Tibial nerve (tissue), 4 donors: ENCODE measurements around the gene KRTAP10-1. TPM values are rescaled to one million over a fixed set of nuclear protein-coding genes. Genes with fewer than 3 reads are reported as not detected.

ENCODE experiments used
- DNase-seq, 2 donors: peaks; one replicate each; pipeline ENCODE4 v3.0.0-alpha.2; 2019; ENCODE audit warnings: low spot score in 2 of 2
- H3K27ac ChIP-seq, 4 donors: fragments of 200-600 bp; sonication (generic) in 3 of 4; one replicate each; pipeline ENCODE4 v1.5.1; 2017 to 2019; ENCODE audit warnings: mild to moderate bottlenecking in 1 of 4
- H3K27me3 ChIP-seq, 2 donors: fragments of 200-600 bp; sonication (generic) in 1 of 2; one replicate each; pipeline versions ENCODE4 v1.5.1 to v1.6.0; 2017 to 2019
- H3K36me3 ChIP-seq, 3 donors: fragments of 200-600 bp; sonication (generic); one replicate each; pipeline ENCODE4 v1.5.1; 2018 to 2019
- H3K4me1 ChIP-seq, 4 donors: fragments of 200-600 bp; sonication (generic) in 3 of 4; one replicate each; pipeline ENCODE4 v1.5.1; 2017 to 2019
- H3K4me3 ChIP-seq, 4 donors: fragments of 200-600 bp; sonication (generic) in 3 of 4; one replicate each; pipeline ENCODE4 v1.5.1; 2017 to 2019; ENCODE audit warnings: mild to moderate bottlenecking in 1 of 4, moderate library complexity in 1 of 4
- H3K9me3 ChIP-seq, 4 donors: fragments of 200-600 bp; sonication (generic) in 3 of 4; one replicate each; pipeline ENCODE4 v1.5.1; 2017 to 2019
- CTCF ChIP-seq, 5 experiments: fragments of 200-600 bp in 3 of 5; fragments of 450-650 bp in 2 of 5; sonication (generic) in 3 of 5; IDR thresholded peaks; one replicate each; pipeline ENCODE4 v1.5.1; 2016 to 2019; ENCODE audit warnings: antibody characterized with exemption in 5 of 5, mild to moderate bottlenecking in 3 of 5, moderate library complexity in 2 of 5
- EP300 ChIP-seq, 2 donors: sonication (generic); formaldehyde crosslinking; IDR thresholded peaks; one replicate each; pipeline ENCODE4 v1.6.1; 2017; ENCODE audit warnings: antibody characterized with exemption in 2 of 2, mild to moderate bottlenecking in 1 of 2
- POLR2A ChIP-seq, 2 donors: fragments of 450-650 bp; IDR thresholded peaks; one replicate each; pipeline ENCODE4 v1.6.1; 2017; ENCODE audit warnings: antibody characterized with exemption in 2 of 2, mild to moderate bottlenecking in 2 of 2, moderate library complexity in 2 of 2
- WGBS, 2 donors: methylation state at CpG; one replicate each; pipeline ENCODE4 v1.1.5; 2018; 5-methylcytosine and 5-hydroxymethylcytosine counted together
- total RNA-seq, 4 donors: library from RNA; depleted of rRNA; stranded (reverse); fragments of >200 nt; gene quantifications; one replicate each; pipeline ENCODE4 v1.1.0, GENCODE V29; 2016

KRTAP10-1 gene
- total RNA-seq, 4 donors from 2014 or later = not detected

- H3K27me3 ChIP-seq = peaks cover 0 to 16% of the 10 kb centered on the region in 2 donors
- DNase-seq = peak in 1 of 2 donors; percentile 13
- H3K27ac ChIP-seq = peak overlapping the region in 2 of 4 donors; percentile 27 to 59
- TF ChIP-seq CTCF (IDR thresholded peaks at IDR 0.05) (no peak), EP300 (IDR thresholded peaks at IDR 0.05) (no peak), POLR2A (IDR thresholded peaks at IDR 0.05) (no peak)
- H3K9me3 ChIP-seq = peaks cover 0 to 28% (median 2%) of the 10 kb centered on the region in 4 donors
- H3K4me1 ChIP-seq = no peaks in the 10 kb centered on the region
- H3K4me3 ChIP-seq = no peak overlapping the region
- no peaks in the 10 kb centered on the region for H3K36me3 ChIP-seq
- WGBS, 2 donors = 42 to 48% methylated on average over 27 of the region's 27 CpGs
Measured at GRCh38 chr21:44496564-44497550, 43.1 kb downstream of the KRTAP10-1 start.

- WGBS, 2 donors = 82 to 85% methylated on average over 16 of the region's 16 CpGs
- peaks cover 0 to 29% (median 2%) of the 10 kb centered on the region in 4 donors for H3K9me3 ChIP-seq
Measured at GRCh38 chr21:44495611-44496563, 44.1 kb downstream of the KRTAP10-1 start.

GRCh38 chr21:44494956-44495355, 45.0 kb downstream of the KRTAP10-1 start:
- Histone ChIP-seq H3K36me3 (no peaks in the 10 kb centered on the region), H3K4me1 (no peaks in the 10 kb centered on the region), H3K9me3 (peaks cover 0 to 32% (median 2%) of the 10 kb centered on the region in 4 donors), H3K27me3 (peaks cover 0 to 12% of the 10 kb centered on the region in 2 donors), H3K27ac (no peak overlapping the region), H3K4me3 (no peak overlapping the region)
- no peak for DNase-seq
- TF ChIP-seq CTCF (IDR thresholded peaks at IDR 0.05) = no peak
- TF ChIP-seq POLR2A (IDR thresholded peaks at IDR 0.05) = no peak
- TF ChIP-seq EP300 (IDR thresholded peaks at IDR 0.05) = no peak
- WGBS, 2 donors = 84 to 85% methylated on average over 13 of the region's 13 CpGs

More at GRCh38 chr21:44495611-44496563, 44.1 kb downstream of the KRTAP10-1 start:
- Histone ChIP-seq H3K27ac (no peak overlapping the region), H3K27me3 (peaks cover 0 to 14% of the 10 kb centered on the region in 2 donors), H3K36me3 (no peaks in the 10 kb centered on the region), H3K4me1 (no peaks in the 10 kb centered on the region), H3K4me3 (no peak overlapping the region)
- TF ChIP-seq POLR2A (IDR thresholded peaks at IDR 0.05) (no peak), EP300 (IDR thresholded peaks at IDR 0.05) (no peak), CTCF (IDR thresholded peaks at IDR 0.05) (no peak)
- no peak for DNase-seq

- no peak for TF ChIP-seq EP300 (IDR thresholded peaks at IDR 0.05)
- TF ChIP-seq CTCF (IDR thresholded peaks at IDR 0.05) = no peak
- no peak for TF ChIP-seq POLR2A (IDR thresholded peaks at IDR 0.05)
- Histone ChIP-seq H3K27me3 (peaks cover 0 to 7% of the 10 kb centered on the region in 2 donors), H3K4me3 (no peak overlapping the region), H3K27ac (no peak overlapping the region), H3K4me1 (no peaks in the 10 kb centered on the region), H3K9me3 (peaks cover 0 to 32% (median 2%) of the 10 kb centered on the region in 4 donors), H3K36me3 (no peaks in the 10 kb centered on the region)
- DNase-seq = no peak
- 91 to 93% methylated on average over 17 of the region's 17 CpGs for WGBS, 2 donors
Measured at GRCh38 chr21:44494418-44494817, 45.6 kb downstream of the KRTAP10-1 start.
